Cortex of kidney (tissue), 1 donor: ENCODE measurements around the gene TMEM239.
"Not testable (repeated sequence)": the region's sequence is repeated elsewhere in the genome, so short reads cannot be mapped to it uniquely, and the experiment has no call there.

Source experiments
- DNase-seq: peaks from one replicate; lab custom pipeline; 2025; lab: John Stamatoyannopoulos, UW

The TMEM239 gene

GRCh38 chr20:2820896-2821869 is 5.0 kb downstream of the TMEM239 start:
- DNase-seq: no peak

GRCh38 chr20:2822073-2822472 is 5.9 kb downstream of the TMEM239 start:
- no peak for DNase-seq

GRCh38 chr20:2825761-2826160 is 9.6 kb downstream of the TMEM239 start:
- DNase-seq: no peak

- DNase-seq: no peak
Measured at GRCh38 chr20:2826655-2827054, 10.5 kb downstream of the TMEM239 start.

- no peak for DNase-seq
Measured at GRCh38 chr20:2829376-2829775, 13.2 kb downstream of the TMEM239 start.

GRCh38 chr20:2831206-2831605 is 15.0 kb downstream of the TMEM239 start:
- not testable (repeated sequence) for DNase-seq

- DNase-seq: no peak
Measured at GRCh38 chr20:2833761-2834160, 17.6 kb downstream of the TMEM239 start.

- DNase-seq: no peak
Measured at GRCh38 chr20:2834401-2835110, 18.4 kb downstream of the TMEM239 start.

GRCh38 chr20:2835331-2835796 is 19.2 kb downstream of the TMEM239 start:
- DNase-seq: no peak

- no peak for DNase-seq
Measured at GRCh38 chr20:2836035-2836434, 19.9 kb downstream of the TMEM239 start.

GRCh38 chr20:2837221-2837960 is 21.2 kb downstream of the TMEM239 start:
- no peak for DNase-seq

- no peak for DNase-seq
Measured at GRCh38 chr20:2838170-2838797, 22.1 kb downstream of the TMEM239 start.

GRCh38 chr20:2838847-2839671 is 22.9 kb downstream of the TMEM239 start:
- no peak for DNase-seq

- DNase-seq: no peak
Measured at GRCh38 chr20:2839732-2840137, 23.6 kb downstream of the TMEM239 start.

GRCh38 chr20:2840138-2840966 is 24.2 kb downstream of the TMEM239 start, which contains the start of the genes PCED1A and VPS16:
Gene PCED1A (minus strand): TSS chr20:2840655. CDS start chr20:2839912, 743 bp downstream.
Gene VPS16 (plus strand): TSS chr20:2840745. CDS start chr20:2840775, 30 bp downstream.
- no peak for DNase-seq

GRCh38 chr20:2840967-2841531 is 24.9 kb downstream of the TMEM239 start:
- no peak for DNase-seq

GRCh38 chr20:2845607-2846006 is 29.4 kb downstream of the TMEM239 start:
- no peak for DNase-seq

- DNase-seq: no peak
Measured at GRCh38 chr20:2846698-2847097, 30.5 kb downstream of the TMEM239 start.

- DNase-seq: no peak
Measured at GRCh38 chr20:2847802-2848201, 31.6 kb downstream of the TMEM239 start.
